Panc1 (cell line): Measurements from ENCODE around the gene FOXR2.

Source experiments
- SIN3A ChIP-seq: IDR thresholded peaks from 2 replicates; pipeline ENCODE4 v1.6.1; 2012; ENCODE audit warnings: low read depth, mild to moderate bottlenecking, low read length, moderate library complexity, borderline replicate concordance; ENCODE audit not compliant: insufficient read depth
- TF ChIP-seq, protein P1 (sequence below): fragments of 450-650 bp; IDR thresholded peaks from 2 replicates; pipeline ENCODE4 v1.5.1; 2017; ENCODE audit warnings: mild to moderate bottlenecking

- TF ChIP-seq, protein P1, sequence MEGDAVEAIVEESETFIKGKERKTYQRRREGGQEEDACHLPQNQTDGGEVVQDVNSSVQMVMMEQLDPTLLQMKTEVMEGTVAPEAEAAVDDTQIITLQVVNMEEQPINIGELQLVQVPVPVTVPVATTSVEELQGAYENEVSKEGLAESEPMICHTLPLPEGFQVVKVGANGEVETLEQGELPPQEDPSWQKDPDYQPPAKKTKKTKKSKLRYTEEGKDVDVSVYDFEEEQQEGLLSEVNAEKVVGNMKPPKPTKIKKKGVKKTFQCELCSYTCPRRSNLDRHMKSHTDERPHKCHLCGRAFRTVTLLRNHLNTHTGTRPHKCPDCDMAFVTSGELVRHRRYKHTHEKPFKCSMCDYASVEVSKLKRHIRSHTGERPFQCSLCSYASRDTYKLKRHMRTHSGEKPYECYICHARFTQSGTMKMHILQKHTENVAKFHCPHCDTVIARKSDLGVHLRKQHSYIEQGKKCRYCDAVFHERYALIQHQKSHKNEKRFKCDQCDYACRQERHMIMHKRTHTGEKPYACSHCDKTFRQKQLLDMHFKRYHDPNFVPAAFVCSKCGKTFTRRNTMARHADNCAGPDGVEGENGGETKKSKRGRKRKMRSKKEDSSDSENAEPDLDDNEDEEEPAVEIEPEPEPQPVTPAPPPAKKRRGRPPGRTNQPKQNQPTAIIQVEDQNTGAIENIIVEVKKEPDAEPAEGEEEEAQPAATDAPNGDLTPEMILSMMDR: no peak
- no peak for TF ChIP-seq SIN3A
Observed at GRCh38 chrX:55582447-55582846, 40.8 kb upstream of the FOXR2 start.
